GM23338 (cell line): ENCODE measurements around the gene TUFT1. TPM values are rescaled to one million over a fixed set of nuclear protein-coding genes. Genes with fewer than 3 reads are reported as not detected.

Experiments
- ATAC-seq: fragments of 200-7000 bp; cut with Tn5 transposase; 3 replicates; pipeline ENCODE4 v1.9.1; 2020
- DNase-seq: peaks from one replicate; pipeline ENCODE4 v3.0.0-alpha.2; 2015; ENCODE audit warnings: low spot score
- H2AFZ ChIP-seq: fragments of 200-600 bp; sonication (generic); 2 replicates; pipeline ENCODE4 v1.8.0; 2016; ENCODE audit warnings: antibody characterized with exemption, mild to moderate bottlenecking, moderate library complexity
- H3F3A ChIP-seq: fragments of 200-600 bp; sonication (generic); replicated peaks from 2 replicates; pipeline ENCODE4 v1.8.0; 2017; ENCODE audit warnings: antibody characterized with exemption, mixed run types, low read depth
- H3K27ac ChIP-seq: fragments of 200-600 bp; sonication (generic); 2 replicates; pipeline ENCODE4 v1.6.1; 2016; ENCODE audit warnings: low read depth
- H3K27me3 ChIP-seq: fragments of 200-600 bp; sonication (generic); 2 replicates; pipeline ENCODE4 v1.8.0; 2016; ENCODE audit warnings: mild to moderate bottlenecking, mixed run types, moderate library complexity; ENCODE audit not compliant: insufficient read depth
- H3K36me3 ChIP-seq: fragments of 200-600 bp; sonication (generic); 2 replicates; pipeline ENCODE4 v1.8.0; 2016; ENCODE audit warnings: mild to moderate bottlenecking; ENCODE audit not compliant: insufficient read depth
- H3K4me1 ChIP-seq: fragments of 200-600 bp; sonication (generic); 2 replicates; pipeline ENCODE4 v1.8.0; 2016; ENCODE audit warnings: mild to moderate bottlenecking, moderate library complexity; ENCODE audit not compliant: insufficient read depth
- H3K4me2 ChIP-seq: fragments of 200-600 bp; sonication (generic); 2 replicates; pipeline ENCODE4 v1.7.1; 2017; ENCODE audit warnings: mixed run types
- H3K4me3 ChIP-seq: fragments of 200-600 bp; sonication (generic); 2 replicates; pipeline ENCODE4 v1.6.1; 2016; ENCODE audit warnings: mixed run types
- H3K79me2 ChIP-seq: fragments of 200-600 bp; sonication (generic); replicated peaks from 2 replicates; pipeline ENCODE4 v1.8.0; 2017; ENCODE audit warnings: mild to moderate bottlenecking; ENCODE audit not compliant: insufficient read depth
- H3K9me2 ChIP-seq: fragments of 200-600 bp; sonication (generic); 2 replicates; pipeline ENCODE4 v1.8.0; 2017; ENCODE audit not compliant: insufficient read depth
- H4K20me1 ChIP-seq: fragments of 200-600 bp; sonication (generic); replicated peaks from 2 replicates; pipeline ENCODE4 v1.8.0; 2017; ENCODE audit warnings: mild to moderate bottlenecking; ENCODE audit not compliant: insufficient read depth
- H3K27ac Mint-ChIP-seq: 2 replicates; pipeline ENCODE4 v1.8.0; 2020; ENCODE audit warnings: inconsistent platforms, mild to moderate bottlenecking, moderate library complexity, mixed read lengths
- H3K27me3 Mint-ChIP-seq: 3 replicates; pipeline ENCODE4 v1.8.0; 2022; ENCODE audit warnings: low read depth, mild to moderate bottlenecking, moderate library complexity, mixed read lengths, inconsistent platforms; ENCODE audit not compliant: insufficient read depth, poor library complexity
- H3K36me3 Mint-ChIP-seq: 3 replicates; pipeline ENCODE4 v1.8.0; 2021; ENCODE audit warnings: low read depth, mild to moderate bottlenecking, inconsistent platforms, moderate library complexity, mixed read lengths
- H3K4me1 Mint-ChIP-seq: 3 replicates; pipeline ENCODE4 v1.8.0; 2020; ENCODE audit warnings: mild to moderate bottlenecking, inconsistent platforms, mixed read lengths
- H3K4me3 Mint-ChIP-seq: 3 replicates; pipeline ENCODE4 v1.8.0; 2021; ENCODE audit warnings: moderate library complexity, mild to moderate bottlenecking, inconsistent platforms, mixed read lengths
- H3K9me3 Mint-ChIP-seq: 3 replicates; pipeline ENCODE4 v1.8.0; 2020; ENCODE audit warnings: moderate library complexity, mild to moderate bottlenecking, inconsistent platforms, mixed read lengths
- CREB1 ChIP-seq: fragments of 250-450 bp; sonication (Bioruptor Pico); IDR thresholded peaks from 2 replicates; pipeline ENCODE4 v1.5.0; 2020; ENCODE audit warnings: low read depth, mild to moderate bottlenecking, moderate library complexity
- EZH2 ChIP-seq: fragments of 200-600 bp; sonication (generic); IDR thresholded peaks from one replicate; pipeline ENCODE4 v1.8.0; 2017; ENCODE audit warnings: antibody characterized with exemption, mild to moderate bottlenecking, low read depth; ENCODE audit not compliant: unreplicated experiment
- EZH2phosphoT487 ChIP-seq: fragments of 200-600 bp; sonication (generic); IDR thresholded peaks from one replicate; pipeline ENCODE4 v1.8.1; 2018; ENCODE audit warnings: antibody characterized with exemption; ENCODE audit not compliant: unreplicated experiment
- JUNB ChIP-seq: IDR thresholded peaks from one replicate; pipeline ENCODE4 v1.6.1; 2016; ENCODE audit warnings: antibody characterized with exemption; ENCODE audit not compliant: unreplicated experiment
- NANOG ChIP-seq: IDR thresholded peaks from 2 replicates; pipeline ENCODE4 v1.6.1; 2016; ENCODE audit warnings: antibody characterized with exemption, borderline replicate concordance
- STAT1 ChIP-seq: IDR thresholded peaks from one replicate; pipeline ENCODE4 v1.6.1; 2016; ENCODE audit warnings: antibody characterized with exemption; ENCODE audit not compliant: unreplicated experiment
- ZNF114 ChIP-seq: fragments of 250-450 bp; sonication (Bioruptor Pico); IDR thresholded peaks from 2 replicates; pipeline ENCODE4 v1.5.0; 2020; ENCODE audit warnings: mild to moderate bottlenecking, moderate library complexity
- ZNF331 ChIP-seq: fragments of 250-450 bp; sonication (Bioruptor Pico); IDR thresholded peaks from 2 replicates; pipeline ENCODE4 v1.5.0; 2020; ENCODE audit warnings: low read depth, mild to moderate bottlenecking, moderate library complexity
- polyA plus RNA-seq: library from polyadenylated mRNA; unstranded; fragments of >200 nt; fragmentation: Nextera tagmentation; extraction: Ambion mirVana; gene quantifications from 2 replicates; pipeline ENCODE4 v1.2.1, GENCODE V29; 2016
- total RNA-seq: library from RNA; depleted of rRNA; stranded (reverse); fragments of >200 nt; shearing (Covaris generic); gene quantifications from 2 replicates; pipeline ENCODE4 v1.2.3, GENCODE V29; 2014
- TF ChIP-seq, protein P1 (sequence below): IDR thresholded peaks from one replicate; pipeline ENCODE4 v1.6.1; 2018; ENCODE audit warnings: antibody characterized with exemption; ENCODE audit not compliant: unreplicated experiment
- TF ChIP-seq, protein P2 (sequence below): IDR thresholded peaks from 2 replicates; pipeline ENCODE4 v1.6.1; 2016; ENCODE audit warnings: antibody characterized with exemption
- TF ChIP-seq, protein P3 (sequence below): fragments of 250-450 bp; sonication (Bioruptor Pico); IDR thresholded peaks from 2 replicates; pipeline ENCODE4 v1.5.0; 2020; ENCODE audit warnings: mild to moderate bottlenecking, moderate library complexity

Gene TUFT1
- total and polyA plus RNA-seq, 2 experiments from 2014 or later, result 6.0 to 11.9 TPM

DNA sequence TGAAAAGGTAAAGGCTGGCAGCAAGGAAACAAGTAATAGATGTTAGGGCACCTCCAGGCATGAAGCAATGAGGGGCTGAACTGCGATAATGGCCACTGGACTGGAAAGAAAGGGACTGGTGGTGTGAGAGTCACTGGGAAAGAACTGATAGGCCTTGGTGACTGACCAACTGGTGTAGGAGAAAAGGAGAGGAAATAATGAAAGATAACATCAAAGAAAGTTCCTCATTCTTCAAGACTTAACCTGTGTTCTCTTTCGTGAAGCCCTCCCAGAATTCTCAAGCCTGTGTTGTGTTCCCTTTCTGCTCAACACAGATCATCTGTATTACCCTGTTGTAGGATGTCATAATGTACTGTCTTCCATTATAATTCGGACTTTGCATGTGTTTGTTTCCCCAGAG lies 50.9 kb downstream of the TUFT1 start (continued):
- TF ChIP-seq JUNB (no peak), EZH2 (no peak), CREB1 (CRISPR knock-in tag) (no peak), NANOG (no peak)
- TF ChIP-seq, protein P1, sequence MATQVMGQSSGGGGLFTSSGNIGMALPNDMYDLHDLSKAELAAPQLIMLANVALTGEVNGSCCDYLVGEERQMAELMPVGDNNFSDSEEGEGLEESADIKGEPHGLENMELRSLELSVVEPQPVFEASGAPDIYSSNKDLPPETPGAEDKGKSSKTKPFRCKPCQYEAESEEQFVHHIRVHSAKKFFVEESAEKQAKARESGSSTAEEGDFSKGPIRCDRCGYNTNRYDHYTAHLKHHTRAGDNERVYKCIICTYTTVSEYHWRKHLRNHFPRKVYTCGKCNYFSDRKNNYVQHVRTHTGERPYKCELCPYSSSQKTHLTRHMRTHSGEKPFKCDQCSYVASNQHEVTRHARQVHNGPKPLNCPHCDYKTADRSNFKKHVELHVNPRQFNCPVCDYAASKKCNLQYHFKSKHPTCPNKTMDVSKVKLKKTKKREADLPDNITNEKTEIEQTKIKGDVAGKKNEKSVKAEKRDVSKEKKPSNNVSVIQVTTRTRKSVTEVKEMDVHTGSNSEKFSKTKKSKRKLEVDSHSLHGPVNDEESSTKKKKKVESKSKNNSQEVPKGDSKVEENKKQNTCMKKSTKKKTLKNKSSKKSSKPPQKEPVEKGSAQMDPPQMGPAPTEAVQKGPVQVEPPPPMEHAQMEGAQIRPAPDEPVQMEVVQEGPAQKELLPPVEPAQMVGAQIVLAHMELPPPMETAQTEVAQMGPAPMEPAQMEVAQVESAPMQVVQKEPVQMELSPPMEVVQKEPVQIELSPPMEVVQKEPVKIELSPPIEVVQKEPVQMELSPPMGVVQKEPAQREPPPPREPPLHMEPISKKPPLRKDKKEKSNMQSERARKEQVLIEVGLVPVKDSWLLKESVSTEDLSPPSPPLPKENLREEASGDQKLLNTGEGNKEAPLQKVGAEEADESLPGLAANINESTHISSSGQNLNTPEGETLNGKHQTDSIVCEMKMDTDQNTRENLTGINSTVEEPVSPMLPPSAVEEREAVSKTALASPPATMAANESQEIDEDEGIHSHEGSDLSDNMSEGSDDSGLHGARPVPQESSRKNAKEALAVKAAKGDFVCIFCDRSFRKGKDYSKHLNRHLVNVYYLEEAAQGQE, result no peak
- TF ChIP-seq, protein P2, sequence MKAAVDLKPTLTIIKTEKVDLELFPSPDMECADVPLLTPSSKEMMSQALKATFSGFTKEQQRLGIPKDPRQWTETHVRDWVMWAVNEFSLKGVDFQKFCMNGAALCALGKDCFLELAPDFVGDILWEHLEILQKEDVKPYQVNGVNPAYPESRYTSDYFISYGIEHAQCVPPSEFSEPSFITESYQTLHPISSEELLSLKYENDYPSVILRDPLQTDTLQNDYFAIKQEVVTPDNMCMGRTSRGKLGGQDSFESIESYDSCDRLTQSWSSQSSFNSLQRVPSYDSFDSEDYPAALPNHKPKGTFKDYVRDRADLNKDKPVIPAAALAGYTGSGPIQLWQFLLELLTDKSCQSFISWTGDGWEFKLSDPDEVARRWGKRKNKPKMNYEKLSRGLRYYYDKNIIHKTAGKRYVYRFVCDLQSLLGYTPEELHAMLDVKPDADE, result no peak

DNA sequence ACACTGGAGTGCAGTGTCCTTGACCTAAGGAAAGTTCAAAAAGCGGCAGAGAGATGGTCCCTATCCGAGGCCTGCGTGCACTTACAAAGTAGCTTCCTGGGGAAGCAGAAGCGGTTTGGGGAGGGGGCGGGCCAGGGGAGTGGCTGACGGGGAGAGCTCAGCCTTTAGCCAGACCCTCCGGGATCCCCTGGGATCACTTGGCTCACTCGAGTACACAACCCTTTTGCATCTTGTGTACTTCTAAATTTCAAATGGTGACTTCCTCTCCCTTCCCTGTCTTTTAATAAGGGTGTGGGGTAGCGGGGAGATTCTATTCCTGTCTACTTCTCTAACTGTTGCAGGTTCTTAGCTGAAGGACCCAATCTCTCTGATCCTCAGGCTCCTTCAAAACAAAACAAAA lies 53.6 kb downstream of the TUFT1 start:
- Mint-ChIP-seq H3K9me3 (peaks cover 10% of the 10 kb centered on the region), H3K27me3 (peaks cover 6% of the 10 kb centered on the region), H3K4me3 (peak overlapping the region; percentile 78), H3K4me1 (peaks cover 6% of the 10 kb centered on the region), H3K27ac (no peak overlapping the region), H3K36me3 (peaks cover under 1% of the 10 kb centered on the region; the same call in 1 of the 3 replicates)
- no peaks in the 10 kb centered on the region for H3F3A ChIP-seq
- peak overlapping the region; percentile 96 for H2AFZ ChIP-seq
- H3K36me3 ChIP-seq, result no peaks in the 10 kb centered on the region
- H3K27me3 ChIP-seq, result 0 out of 2 replicates have a peak, but pooled peaks cover 5% of the 10 kb centered on the region
- H3K4me1 ChIP-seq, result no peaks in the 10 kb centered on the region
- H3K4me3 ChIP-seq, result peak overlapping the region; percentile 60
- H3K9me2 ChIP-seq, result no peaks in the 10 kb centered on the region
- H3K4me2 ChIP-seq, result peak overlapping the region; percentile 86
- DNase-seq (peak; percentile 64), ATAC-seq (peak; percentile 93)
- H3K79me2 ChIP-seq, result no peaks in the 10 kb centered on the region
- no peaks in the 10 kb centered on the region for H4K20me1 ChIP-seq
- H3K27ac ChIP-seq, result no peak overlapping the region
- TF ChIP-seq ZNF114 (no peak), EZH2phosphoT487 (no peak), ZNF331 (CRISPR knock-in tag) (no peak), STAT1 (no peak), JUNB (no peak)
- TF ChIP-seq, protein P3, sequence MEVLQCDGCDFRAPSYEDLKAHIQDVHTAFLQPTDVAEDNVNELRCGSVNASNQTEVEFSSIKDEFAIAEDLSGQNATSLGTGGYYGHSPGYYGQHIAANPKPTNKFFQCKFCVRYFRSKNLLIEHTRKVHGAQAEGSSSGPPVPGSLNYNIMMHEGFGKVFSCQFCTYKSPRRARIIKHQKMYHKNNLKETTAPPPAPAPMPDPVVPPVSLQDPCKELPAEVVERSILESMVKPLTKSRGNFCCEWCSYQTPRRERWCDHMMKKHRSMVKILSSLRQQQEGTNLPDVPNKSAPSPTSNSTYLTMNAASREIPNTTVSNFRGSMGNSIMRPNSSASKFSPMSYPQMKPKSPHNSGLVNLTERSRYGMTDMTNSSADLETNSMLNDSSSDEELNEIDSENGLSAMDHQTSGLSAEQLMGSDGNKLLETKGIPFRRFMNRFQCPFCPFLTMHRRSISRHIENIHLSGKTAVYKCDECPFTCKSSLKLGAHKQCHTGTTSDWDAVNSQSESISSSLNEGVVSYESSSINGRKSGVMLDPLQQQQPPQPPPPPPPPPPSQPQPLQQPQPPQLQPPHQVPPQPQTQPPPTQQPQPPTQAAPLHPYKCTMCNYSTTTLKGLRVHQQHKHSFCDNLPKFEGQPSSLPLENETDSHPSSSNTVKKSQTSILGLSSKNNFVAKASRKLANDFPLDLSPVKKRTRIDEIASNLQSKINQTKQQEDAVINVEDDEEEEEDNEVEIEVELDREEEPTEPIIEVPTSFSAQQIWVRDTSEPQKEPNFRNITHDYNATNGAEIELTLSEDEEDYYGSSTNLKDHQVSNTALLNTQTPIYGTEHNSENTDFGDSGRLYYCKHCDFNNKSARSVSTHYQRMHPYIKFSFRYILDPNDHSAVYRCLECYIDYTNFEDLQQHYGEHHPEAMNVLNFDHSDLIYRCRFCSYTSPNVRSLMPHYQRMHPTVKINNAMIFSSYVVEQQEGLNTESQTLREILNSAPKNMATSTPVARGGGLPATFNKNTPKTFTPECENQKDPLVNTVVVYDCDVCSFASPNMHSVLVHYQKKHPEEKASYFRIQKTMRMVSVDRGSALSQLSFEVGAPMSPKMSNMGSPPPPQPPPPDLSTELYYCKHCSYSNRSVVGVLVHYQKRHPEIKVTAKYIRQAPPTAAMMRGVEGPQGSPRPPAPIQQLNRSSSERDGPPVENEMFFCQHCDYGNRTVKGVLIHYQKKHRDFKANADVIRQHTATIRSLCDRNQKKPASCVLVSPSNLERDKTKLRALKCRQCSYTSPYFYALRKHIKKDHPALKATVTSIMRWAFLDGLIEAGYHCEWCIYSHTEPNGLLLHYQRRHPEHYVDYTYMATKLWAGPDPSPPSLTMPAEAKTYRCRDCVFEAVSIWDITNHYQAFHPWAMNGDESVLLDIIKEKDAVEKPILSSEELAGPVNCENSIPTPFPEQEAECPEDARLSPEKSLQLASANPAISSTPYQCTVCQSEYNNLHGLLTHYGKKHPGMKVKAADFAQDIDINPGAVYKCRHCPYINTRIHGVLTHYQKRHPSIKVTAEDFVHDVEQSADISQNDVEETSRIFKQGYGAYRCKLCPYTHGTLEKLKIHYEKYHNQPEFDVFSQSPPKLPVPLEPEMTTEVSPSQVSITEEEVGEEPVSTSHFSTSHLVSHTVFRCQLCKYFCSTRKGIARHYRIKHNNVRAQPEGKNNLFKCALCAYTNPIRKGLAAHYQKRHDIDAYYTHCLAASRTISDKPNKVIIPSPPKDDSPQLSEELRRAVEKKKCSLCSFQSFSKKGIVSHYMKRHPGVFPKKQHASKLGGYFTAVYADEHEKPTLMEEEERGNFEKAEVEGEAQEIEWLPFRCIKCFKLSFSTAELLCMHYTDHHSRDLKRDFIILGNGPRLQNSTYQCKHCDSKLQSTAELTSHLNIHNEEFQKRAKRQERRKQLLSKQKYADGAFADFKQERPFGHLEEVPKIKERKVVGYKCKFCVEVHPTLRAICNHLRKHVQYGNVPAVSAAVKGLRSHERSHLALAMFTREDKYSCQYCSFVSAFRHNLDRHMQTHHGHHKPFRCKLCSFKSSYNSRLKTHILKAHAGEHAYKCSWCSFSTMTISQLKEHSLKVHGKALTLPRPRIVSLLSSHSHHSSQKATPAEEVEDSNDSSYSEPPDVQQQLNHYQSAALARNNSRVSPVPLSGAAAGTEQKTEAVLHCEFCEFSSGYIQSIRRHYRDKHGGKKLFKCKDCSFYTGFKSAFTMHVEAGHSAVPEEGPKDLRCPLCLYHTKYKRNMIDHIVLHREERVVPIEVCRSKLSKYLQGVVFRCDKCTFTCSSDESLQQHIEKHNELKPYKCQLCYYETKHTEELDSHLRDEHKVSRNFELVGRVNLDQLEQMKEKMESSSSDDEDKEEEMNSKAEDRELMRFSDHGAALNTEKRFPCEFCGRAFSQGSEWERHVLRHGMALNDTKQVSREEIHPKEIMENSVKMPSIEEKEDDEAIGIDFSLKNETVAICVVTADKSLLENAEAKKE, result no peak
- TF ChIP-seq, protein P1, result no peak
